BLaER1 treated with 17β-estradiol and CSF1 and Interleukin-3, amounts not matched to agents 10 nM and 100 nM (cell line): ENCODE results near the gene MAP3K9.
A peak's percentile ranks its signal among the peaks of the same experiment; 100 is the strongest.
"Not testable (repeated sequence)": the region's sequence is repeated elsewhere in the genome, so short reads cannot be mapped to it uniquely, and the experiment has no call there.

ENCODE experiments used
- H3K27ac ChIP-seq, 11 experiments: shearing (Covaris generic); formaldehyde crosslinking; 2 replicates each; pipeline ENCODE4 v1.8.1; 2022
- H3K27me3 ChIP-seq, 11 experiments: shearing (Covaris generic); formaldehyde crosslinking; 2 replicates each; pipeline ENCODE4 v1.8.1; 2022
- H3K36me3 ChIP-seq, 11 experiments: shearing (Covaris generic); formaldehyde crosslinking; 2 replicates each; pipeline ENCODE4 v1.8.1; 2022
- H3K4me1 ChIP-seq, 10 experiments: shearing (Covaris generic); formaldehyde crosslinking; 2 replicates each; pipeline ENCODE4 v1.8.1; 2022
- H3K4me2 ChIP-seq, 11 experiments: shearing (Covaris generic); formaldehyde crosslinking; 2 replicates each; pipeline ENCODE4 v1.8.1; 2022
- H3K4me3 ChIP-seq, 10 experiments: shearing (Covaris generic); formaldehyde crosslinking; 2 replicates each; pipeline ENCODE4 v1.8.1; 2022
- H3K9ac ChIP-seq, 11 experiments: shearing (Covaris generic); formaldehyde crosslinking; 2 replicates each; pipeline ENCODE4 v1.8.1; 2022
- H3K9me3 ChIP-seq, 11 experiments: shearing (Covaris generic); formaldehyde crosslinking; replicated peaks in 1 of 11; 2 replicates each; pipeline ENCODE4 v1.8.1; 2022
- H4K20me1 ChIP-seq, 11 experiments: shearing (Covaris generic); formaldehyde crosslinking; 2 replicates each; pipeline ENCODE4 v1.8.1; 2022
- Cebpa-rat ChIP-seq, 11 experiments: shearing (Covaris generic); IDR thresholded peaks; 2 replicates each; pipeline ENCODE4 v1.8.1; 2022

MAP3K9 gene

DNA sequence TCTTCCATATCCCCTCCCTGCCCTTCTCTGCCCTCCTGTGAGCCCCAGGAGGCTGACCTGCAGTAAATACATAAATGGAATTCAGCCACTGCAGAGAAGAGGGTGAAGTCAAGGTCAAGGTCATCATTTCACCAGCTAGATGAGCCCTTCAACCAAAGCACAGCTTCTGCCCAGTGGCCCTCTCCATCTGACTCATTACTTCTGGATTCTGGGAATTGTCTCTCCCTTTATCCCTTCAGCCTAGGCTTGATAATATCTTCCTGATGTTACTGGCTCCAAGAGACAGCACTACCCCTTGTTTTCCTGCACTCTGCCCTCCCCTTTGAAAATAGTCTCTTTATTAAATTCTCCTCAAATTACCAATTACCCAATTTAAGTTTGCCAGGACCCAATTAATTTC is 103.1 kb downstream of the MAP3K9 start:
- no peaks in the 10 kb centered on the region for H3K9me3 ChIP-seq
- H3K9ac ChIP-seq, result no peak overlapping the region
- peak overlapping the region in 9 of 11 experiments; percentile 7 to 71 (median 43); a peak in 11 of 22 replicates for H3K4me2 ChIP-seq
- TF ChIP-seq Cebpa-rat (IDR thresholded peaks at IDR 0.05), result no peak
- H4K20me1 ChIP-seq, result no peaks in the 10 kb centered on the region
- no peaks in the 10 kb centered on the region for H3K27me3 ChIP-seq
- H3K36me3 ChIP-seq, result no peaks in the 10 kb centered on the region
- peaks cover 23 to 37% (median 31%) of the 10 kb centered on the region in 10 experiments for H3K4me1 ChIP-seq
- no peak overlapping the region for H3K27ac ChIP-seq
- H3K4me3 ChIP-seq, result no peak overlapping the region

DNA sequence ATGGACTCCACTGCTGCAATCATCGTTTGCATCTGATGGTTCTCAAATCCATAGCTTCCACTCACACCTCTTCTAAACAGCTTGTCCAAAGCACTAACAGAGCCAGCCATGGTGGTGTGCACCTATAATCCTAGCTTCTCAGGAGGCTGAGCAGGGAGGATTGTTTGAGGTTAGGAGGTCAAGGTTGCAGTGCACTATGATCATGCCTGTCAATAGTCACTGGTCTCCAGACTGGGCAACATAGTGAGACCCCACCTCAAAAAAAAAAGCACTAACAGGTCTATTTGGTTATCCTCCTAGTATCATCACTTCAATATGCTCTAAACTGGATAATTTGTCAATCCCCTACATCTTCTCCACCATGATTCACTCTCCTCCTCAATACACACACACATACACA is 104.4 kb downstream of the MAP3K9 start:
- H3K36me3 ChIP-seq, result no peaks in the 10 kb centered on the region
- no peak overlapping the region for H3K9ac ChIP-seq
- peaks cover 23 to 39% (median 34%) of the 10 kb centered on the region in 10 experiments for H3K4me1 ChIP-seq
- H3K4me3 ChIP-seq, result no peak overlapping the region
- H4K20me1 ChIP-seq, result no peaks in the 10 kb centered on the region; a peak in 1 of 22 replicates
- no peak overlapping the region for H3K27ac ChIP-seq
- H3K27me3 ChIP-seq, result no peaks in the 10 kb centered on the region
- no peak for TF ChIP-seq Cebpa-rat (IDR thresholded peaks at IDR 0.05)
- H3K9me3 ChIP-seq, result no peaks in the 10 kb centered on the region
- no peak overlapping the region for H3K4me2 ChIP-seq

DNA sequence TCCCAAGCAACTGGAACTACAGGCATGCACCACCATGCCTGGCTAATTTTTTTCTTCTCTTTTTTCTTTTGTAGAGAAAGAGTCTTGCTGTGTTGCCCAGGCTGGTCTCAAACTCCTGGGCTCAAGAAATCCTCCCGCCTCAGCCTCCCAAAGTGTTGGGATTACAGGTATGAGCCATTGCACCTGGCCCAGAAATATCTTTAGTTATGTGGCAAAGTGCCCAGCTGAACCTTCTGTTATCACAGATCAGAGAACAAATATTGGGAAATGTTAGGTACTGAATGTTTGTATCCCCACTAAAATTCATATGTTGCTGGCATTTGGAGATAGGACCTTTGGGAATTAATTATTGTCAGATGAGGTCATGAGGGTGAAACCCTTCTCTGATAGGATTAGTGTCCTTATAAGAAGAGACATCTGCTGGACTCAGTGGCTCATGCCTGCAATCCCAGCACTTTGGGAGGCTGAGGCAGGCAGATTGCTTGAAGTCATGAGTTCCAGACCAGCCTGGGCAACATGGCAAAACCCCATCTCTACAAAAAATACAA is 105.6 kb downstream of the MAP3K9 start:
- not testable (repeated sequence) for H3K36me3 ChIP-seq, H3K9me3 ChIP-seq, H3K9ac ChIP-seq, H3K27ac ChIP-seq, H3K4me2 ChIP-seq, H4K20me1 ChIP-seq, H3K27me3 ChIP-seq, H3K4me3 ChIP-seq
- peaks cover 23 to 45% (median 37%) of the 10 kb centered on the region in 10 experiments for H3K4me1 ChIP-seq

DNA sequence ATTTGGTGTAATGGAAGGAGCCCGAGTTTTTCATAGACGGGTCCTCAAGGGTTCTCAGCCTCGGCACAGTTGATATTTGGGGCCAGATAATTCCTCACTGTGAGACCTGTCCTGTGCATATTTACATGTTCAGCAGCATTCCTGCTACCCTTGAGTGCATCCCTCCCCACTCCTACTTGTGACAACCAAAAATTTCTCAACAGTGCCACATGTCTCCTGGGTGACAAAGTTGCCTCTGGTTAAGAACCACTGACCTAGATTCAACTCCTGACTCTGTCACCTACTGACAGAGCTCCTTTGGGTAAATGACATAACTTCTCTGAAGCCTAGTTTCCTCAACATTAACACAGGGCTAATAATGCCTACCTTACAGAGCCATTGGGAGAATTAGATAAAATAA is 107.2 kb downstream of the MAP3K9 start:
- H3K4me1 ChIP-seq, result peaks cover 19 to 54% (median 44%) of the 10 kb centered on the region in 10 experiments
- no peaks in the 10 kb centered on the region for H3K36me3 ChIP-seq
- H3K27me3 ChIP-seq, result no peaks in the 10 kb centered on the region
- H3K4me2 ChIP-seq, result peak overlapping the region; percentile 16 to 55 (median 36); a peak in 20 of 22 replicates
- no peak overlapping the region for H3K9ac ChIP-seq
- H4K20me1 ChIP-seq, result no peaks in the 10 kb centered on the region; a peak in 1 of 22 replicates
- H3K9me3 ChIP-seq, result no peaks in the 10 kb centered on the region
- no peak for TF ChIP-seq Cebpa-rat (IDR thresholded peaks at IDR 0.05)
- no peak overlapping the region for H3K27ac ChIP-seq
- no peak overlapping the region for H3K4me3 ChIP-seq

DNA sequence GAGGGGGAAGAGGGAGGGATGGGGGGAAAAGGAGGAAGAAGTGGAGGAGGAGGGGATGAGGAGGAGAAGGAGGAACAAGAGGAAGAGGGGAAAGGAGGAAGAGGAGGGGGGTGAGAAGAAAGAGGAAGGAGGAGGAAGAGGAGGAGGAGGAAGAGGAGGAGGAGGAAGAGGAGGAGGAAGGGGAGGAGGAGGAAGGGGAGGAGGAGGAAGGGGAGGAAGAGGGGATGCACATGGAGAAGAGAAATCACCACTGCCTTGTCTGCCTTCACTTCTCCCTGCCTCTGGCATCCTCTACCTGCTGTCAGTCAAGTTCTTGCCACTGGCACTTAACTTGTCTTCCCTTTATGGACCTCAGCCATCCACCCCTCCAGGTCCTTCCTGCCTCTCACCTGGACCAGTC is 107.7 kb downstream of the MAP3K9 start:
- Histone ChIP-seq H3K4me1 (peaks cover 13 to 50% (median 39%) of the 10 kb centered on the region in 10 experiments), H3K9me3 (no peaks in the 10 kb centered on the region), H4K20me1 (no peaks in the 10 kb centered on the region; a peak in 1 of 22 replicates), H3K27me3 (no peaks in the 10 kb centered on the region), H3K27ac (no peak overlapping the region), H3K4me2 (peak overlapping the region in 10 of 11 experiments; percentile 29 to 55 (median 40); a peak in 16 of 22 replicates), H3K4me3 (no peak overlapping the region), H3K9ac (no peak overlapping the region), H3K36me3 (no peaks in the 10 kb centered on the region)
- TF ChIP-seq Cebpa-rat (IDR thresholded peaks at IDR 0.05), result no peak

DNA sequence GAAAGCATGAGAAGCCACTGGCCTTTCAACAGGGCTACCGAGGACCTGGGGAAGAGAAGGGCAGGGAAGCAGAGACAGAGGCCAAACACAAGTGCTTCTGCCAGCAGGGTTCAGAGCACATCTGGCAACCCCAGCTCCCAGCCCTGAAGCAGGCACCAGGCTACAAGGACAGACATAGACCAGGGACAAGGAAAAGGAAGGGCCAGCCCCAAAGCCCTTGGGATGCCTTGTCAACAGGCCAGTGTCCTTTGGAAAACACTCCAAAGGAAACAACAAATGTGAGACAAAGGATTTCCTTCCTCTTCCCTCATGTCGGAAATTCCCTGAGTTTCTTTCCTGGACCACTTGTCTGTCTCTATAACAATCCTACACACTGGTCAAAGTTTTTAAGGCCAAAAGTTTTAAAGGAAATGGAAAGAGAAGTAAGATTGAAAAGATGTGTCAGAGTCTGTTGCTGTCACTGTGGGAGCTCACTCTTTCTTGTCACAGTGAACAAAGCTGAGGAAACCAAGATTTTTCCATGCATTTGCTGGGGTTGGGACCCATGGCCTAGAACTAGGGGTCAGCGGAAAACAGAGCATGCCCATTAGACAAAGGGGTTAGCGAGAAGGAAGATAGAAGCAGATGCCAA is 108.2 kb downstream of the MAP3K9 start:
- Histone ChIP-seq H3K4me3 (no peak overlapping the region), H3K9me3 (no peaks in the 10 kb centered on the region)

DNA sequence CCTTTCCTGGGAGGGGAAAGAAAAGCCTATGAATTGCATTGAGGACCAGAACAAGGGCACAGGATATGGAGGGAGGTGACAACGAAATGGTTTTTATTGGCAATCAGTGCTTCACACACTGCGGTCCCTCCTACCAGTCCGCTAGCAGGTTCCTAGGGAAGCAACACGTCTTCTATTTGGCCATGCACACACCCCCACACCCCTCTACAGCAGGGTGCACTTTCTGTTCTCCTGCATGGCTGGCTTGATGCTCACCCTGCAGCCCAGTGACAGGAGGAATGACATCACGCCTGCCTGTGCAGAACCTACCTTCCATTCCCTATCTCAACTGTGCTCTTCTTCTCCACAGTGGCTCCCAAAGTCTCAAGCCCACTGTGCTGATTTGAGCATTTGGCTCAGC is 109.7 kb downstream of the MAP3K9 start:
- no peaks in the 10 kb centered on the region for H3K9me3 ChIP-seq
- no peak overlapping the region for H3K9ac ChIP-seq
- H3K4me1 ChIP-seq, result peaks cover 6 to 45% (median 31%) of the 10 kb centered on the region in 10 experiments; a peak in 16 of 20 replicates
- no peaks in the 10 kb centered on the region for H3K27me3 ChIP-seq
- TF ChIP-seq Cebpa-rat (IDR thresholded peaks at IDR 0.05), result no peak
- H3K36me3 ChIP-seq, result no peaks in the 10 kb centered on the region
- no peak overlapping the region; a peak in 1 of 22 replicates for H3K4me2 ChIP-seq
- no peak overlapping the region for H3K4me3 ChIP-seq
- no peaks in the 10 kb centered on the region; a peak in 1 of 22 replicates for H4K20me1 ChIP-seq
- H3K27ac ChIP-seq, result no peak overlapping the region

More for the DNA sequence above, 108.2 kb downstream of the MAP3K9 start:
- Histone ChIP-seq H3K4me1 (peaks cover 9 to 45% (median 34%) of the 10 kb centered on the region in 10 experiments), H3K27me3 (no peaks in the 10 kb centered on the region), H3K27ac (no peak overlapping the region), H4K20me1 (no peaks in the 10 kb centered on the region; a peak in 1 of 22 replicates), H3K4me2 (no peak overlapping the region; a peak in 2 of 22 replicates), H3K9ac (no peak overlapping the region), H3K36me3 (no peaks in the 10 kb centered on the region)
- no peak for TF ChIP-seq Cebpa-rat (IDR thresholded peaks at IDR 0.05)

DNA sequence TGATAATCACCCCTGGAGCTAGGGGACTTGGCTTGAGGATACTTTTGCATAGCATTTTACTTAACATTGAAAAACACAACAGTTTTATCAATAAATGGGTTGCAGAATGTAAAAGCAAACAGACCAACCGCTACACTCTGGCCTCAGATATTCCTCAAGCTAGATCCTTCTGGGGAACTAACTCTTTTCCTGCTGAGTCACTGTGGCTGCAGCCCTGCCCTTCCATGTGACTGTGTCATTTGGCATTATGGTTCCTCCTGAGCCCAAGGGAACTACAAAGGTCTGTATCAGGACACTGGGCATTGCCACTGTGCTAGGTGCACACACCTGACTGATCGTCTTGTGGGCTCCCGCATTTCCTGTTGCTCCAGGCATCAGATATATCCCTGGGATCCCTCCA is 111.0 kb downstream of the MAP3K9 start:
- Histone ChIP-seq H3K4me3 (no peak overlapping the region), H3K4me1 (peaks cover 6 to 45% (median 31%) of the 10 kb centered on the region in 10 experiments; a peak in 16 of 20 replicates), H3K27me3 (no peaks in the 10 kb centered on the region), H3K9ac (no peak overlapping the region), H3K27ac (peak overlapping the region in 5 of 11 experiments; percentile 4 to 18 (median 8); a peak in 3 of 22 replicates), H4K20me1 (no peaks in the 10 kb centered on the region; a peak in 1 of 22 replicates), H3K36me3 (no peaks in the 10 kb centered on the region), H3K9me3 (no peaks in the 10 kb centered on the region), H3K4me2 (peak overlapping the region in 8 of 11 experiments; percentile 2 to 75 (median 69); a peak in 14 of 22 replicates)
- no peak for TF ChIP-seq Cebpa-rat (IDR thresholded peaks at IDR 0.05)

DNA sequence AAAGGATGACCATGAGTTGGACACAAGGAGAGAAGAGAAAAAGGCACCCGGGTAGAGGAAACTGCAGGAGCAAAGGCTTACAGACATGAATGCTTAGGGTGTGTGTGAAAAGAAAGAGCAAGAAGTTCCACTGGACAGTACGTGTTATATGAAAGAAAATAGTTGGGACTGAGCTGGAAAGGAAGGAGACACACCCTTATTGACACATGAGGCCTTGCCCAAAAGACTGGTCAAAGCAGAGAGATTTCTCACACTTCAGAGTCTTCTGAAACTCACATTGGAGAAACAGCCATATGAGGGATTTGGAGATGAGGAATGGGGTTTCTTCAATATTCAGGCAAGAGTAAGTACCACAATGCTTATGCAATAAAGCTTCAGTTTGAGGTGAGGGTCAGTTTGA is 111.6 kb downstream of the MAP3K9 start:
- TF ChIP-seq Cebpa-rat (IDR thresholded peaks at IDR 0.05), result no peak
- Histone ChIP-seq H3K4me2 (peak overlapping the region in 7 of 11 experiments; percentile 2 to 75 (median 69); a peak in 13 of 22 replicates), H3K9ac (no peak overlapping the region), H3K4me1 (peaks cover 6 to 44% (median 31%) of the 10 kb centered on the region in 10 experiments; a peak in 16 of 20 replicates), H4K20me1 (no peaks in the 10 kb centered on the region; a peak in 1 of 22 replicates), H3K9me3 (no peaks in the 10 kb centered on the region), H3K27me3 (no peaks in the 10 kb centered on the region), H3K27ac (peak overlapping the region in 2 of 11 experiments; percentile 12 to 18; a peak in 2 of 22 replicates), H3K36me3 (no peaks in the 10 kb centered on the region), H3K4me3 (no peak overlapping the region)
